Measurements from ENCODE around the gene ZNF516.

DNA sequence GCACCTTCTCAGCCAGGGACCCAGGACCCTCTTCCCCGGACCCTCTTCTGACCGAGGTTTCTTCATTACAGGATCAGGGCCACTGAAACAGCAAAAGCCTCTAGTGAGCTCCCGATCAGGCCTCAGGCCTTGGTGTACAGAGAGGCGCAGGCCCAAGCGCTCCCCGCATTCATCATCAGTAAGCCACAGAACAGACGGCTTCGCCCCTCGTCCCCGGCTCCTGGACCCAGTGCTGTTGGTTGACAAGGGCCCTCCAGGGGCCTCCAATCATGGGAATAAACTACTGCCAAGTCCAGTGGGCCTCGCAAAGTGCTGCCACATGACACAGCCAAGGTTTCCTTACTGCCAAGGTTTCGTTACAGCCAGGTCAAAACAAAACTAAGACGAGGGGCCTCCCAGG, 111.4 kb downstream of the ZNF516 start:
- no peak for TF ChIP-seq ESRRG (CRISPR knock-in tag; IDR thresholded peaks at IDR 0.05)
- no peak for TF ChIP-seq TCF4 (CRISPR knock-in tag; IDR thresholded peaks at IDR 0.05; ENCODE audit: borderline replicate concordance)
- no peak for TF ChIP-seq ZC3H10 (CRISPR knock-in tag; IDR thresholded peaks at IDR 0.05)
- no peak for TF ChIP-seq ZFP30 (CRISPR knock-in tag; IDR thresholded peaks at IDR 0.05)
- no peak for TF ChIP-seq ZNF8 (CRISPR knock-in tag; IDR thresholded peaks at IDR 0.05)
- no peak for TF ChIP-seq ARNTL (CRISPR knock-in tag; IDR thresholded peaks at IDR 0.05; ENCODE audit: borderline replicate concordance, low read depth)
- no peak for TF ChIP-seq CREB5 (CRISPR knock-in tag; IDR thresholded peaks at IDR 0.05; ENCODE audit: low read depth)
- TF ChIP-seq GLIS3 (CRISPR knock-in tag; IDR thresholded peaks at IDR 0.05), result no peak
- TF ChIP-seq PPARA (CRISPR knock-in tag; IDR thresholded peaks at IDR 0.05; ENCODE audit: borderline replicate concordance), result no peak
